ENCODE results near the gene S100A7. TPM values are rescaled to one million over a fixed set of nuclear protein-coding genes. Genes with fewer than 3 reads are reported as not detected.

The S100A7 gene
- total and polyA plus RNA-seq, 2 donors (not counting 1 experiment from before 2014, with no cell fraction given): not detected

DNA sequence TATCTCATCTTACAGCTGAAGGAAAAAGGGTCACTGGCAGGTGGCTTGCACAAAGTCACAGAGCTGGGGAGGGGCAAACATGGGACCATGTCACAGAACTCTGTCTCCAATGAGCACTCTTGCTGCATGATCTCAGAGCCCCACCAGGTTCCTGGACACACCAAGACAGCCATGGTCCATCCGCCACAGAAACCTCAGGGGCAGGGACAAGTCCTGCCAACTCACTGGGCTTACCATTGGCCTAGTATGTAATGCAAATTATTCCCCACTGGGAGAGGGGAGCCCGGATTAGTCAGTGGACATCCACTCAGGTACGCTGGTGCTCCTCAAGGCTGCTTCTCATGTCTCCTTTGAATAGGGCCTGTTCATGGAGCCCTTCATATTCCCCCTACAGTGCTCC, 29.9 kb downstream of the S100A7 start:
- Histone ChIP-seq H3K9me3 (ENCODE audit: control insufficient read depth, insufficient read depth, low read depth, low read length) (no peaks in the 10 kb centered on the region), H3K9ac (ENCODE audit: insufficient read depth, low read length) (no peak overlapping the region), H3K4me1 (ENCODE audit: control insufficient read depth, extremely low read depth, insufficient read depth, low read length) (no peaks in the 10 kb centered on the region), H3K4me3 (replicated peaks in 1 of 4; ENCODE audit: control extremely low read depth in 1 of 4, insufficient read depth in 1 of 4, low read depth in 3 of 4, low read length in 4 of 4) (no peak overlapping the region), H3K27me3 (ENCODE audit: control insufficient read depth, insufficient read depth, low read length) (no peaks in the 10 kb centered on the region), H3K79me2 (ENCODE audit: control insufficient read depth, insufficient read depth, low read length) (no peaks in the 10 kb centered on the region), H4K20me1 (ENCODE audit: control insufficient read depth, extremely low read depth, insufficient read depth, low read length) (no peaks in the 10 kb centered on the region), H3K4me2 (ENCODE audit: extremely low read depth, insufficient read depth, low read length) (no peak overlapping the region), H3K36me3 (ENCODE audit: control insufficient read depth, insufficient read depth, low read length) (no peaks in the 10 kb centered on the region), H2AFZ (ENCODE audit: low read length) (no peak overlapping the region), H3K27ac (ENCODE audit: insufficient read depth, low read length) (no peak overlapping the region)
- DNase-seq (ENCODE audit: low read depth in 2 of 2): no peak
- TF ChIP-seq CTCF (conservative IDR thresholded peaks at IDR 0.05 in 1 of 2, IDR thresholded peaks at IDR 0.05 in 1 of 2; ENCODE audit: low read depth in 1 of 2, low read length in 2 of 2) (no peak), EZH2 (IDR thresholded peaks at IDR 0.05; ENCODE audit: low read length, missing control alignments) (no peak)

DNA sequence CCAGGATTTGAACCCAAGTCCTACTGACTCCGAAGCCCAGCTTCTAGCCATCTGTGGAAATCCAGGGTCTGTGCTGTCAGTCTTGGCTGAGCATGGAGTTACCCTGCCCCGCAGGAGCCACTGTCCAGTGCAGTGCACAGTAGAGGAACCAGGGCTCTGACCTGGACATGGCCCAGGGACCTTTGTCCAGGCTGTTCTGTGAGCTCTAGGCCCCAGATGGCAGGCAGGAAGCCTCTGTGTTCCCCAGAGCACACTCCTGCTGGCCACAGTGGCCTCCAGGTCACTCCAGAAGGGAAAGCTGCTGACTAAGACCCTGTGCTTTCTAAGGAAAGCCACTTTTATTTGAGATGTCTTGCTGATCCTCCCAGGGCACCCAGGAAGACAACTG, 30.3 kb downstream of the S100A7 start:
- no peak overlapping the region for H2AFZ ChIP-seq (ENCODE audit: low read length)
- no peak overlapping the region for H3K27ac ChIP-seq (ENCODE audit: insufficient read depth, low read length)
- no peak for DNase-seq (ENCODE audit: low read depth in 2 of 2)
- H4K20me1 ChIP-seq (ENCODE audit: control insufficient read depth, extremely low read depth, insufficient read depth, low read length): no peaks in the 10 kb centered on the region
- H3K9ac ChIP-seq (ENCODE audit: insufficient read depth, low read length): no peak overlapping the region
- H3K4me2 ChIP-seq (ENCODE audit: extremely low read depth, insufficient read depth, low read length): no peak overlapping the region
- no peaks in the 10 kb centered on the region for H3K4me1 ChIP-seq (ENCODE audit: control insufficient read depth, extremely low read depth, insufficient read depth, low read length)
- no peak overlapping the region for H3K4me3 ChIP-seq (replicated peaks in 1 of 4; ENCODE audit: control extremely low read depth in 1 of 4, insufficient read depth in 1 of 4, low read depth in 3 of 4, low read length in 4 of 4)
- no peaks in the 10 kb centered on the region for H3K9me3 ChIP-seq (ENCODE audit: control insufficient read depth, insufficient read depth, low read depth, low read length)
- no peaks in the 10 kb centered on the region for H3K27me3 ChIP-seq (ENCODE audit: control insufficient read depth, insufficient read depth, low read length)
- TF ChIP-seq EZH2 (IDR thresholded peaks at IDR 0.05; ENCODE audit: low read length, missing control alignments): no peak
- TF ChIP-seq CTCF (conservative IDR thresholded peaks at IDR 0.05 in 1 of 2, IDR thresholded peaks at IDR 0.05 in 1 of 2; ENCODE audit: low read depth in 1 of 2, low read length in 2 of 2): no peak
- no peaks in the 10 kb centered on the region for H3K79me2 ChIP-seq (ENCODE audit: control insufficient read depth, insufficient read depth, low read length)
- H3K36me3 ChIP-seq (ENCODE audit: control insufficient read depth, insufficient read depth, low read length): no peaks in the 10 kb centered on the region

DNA sequence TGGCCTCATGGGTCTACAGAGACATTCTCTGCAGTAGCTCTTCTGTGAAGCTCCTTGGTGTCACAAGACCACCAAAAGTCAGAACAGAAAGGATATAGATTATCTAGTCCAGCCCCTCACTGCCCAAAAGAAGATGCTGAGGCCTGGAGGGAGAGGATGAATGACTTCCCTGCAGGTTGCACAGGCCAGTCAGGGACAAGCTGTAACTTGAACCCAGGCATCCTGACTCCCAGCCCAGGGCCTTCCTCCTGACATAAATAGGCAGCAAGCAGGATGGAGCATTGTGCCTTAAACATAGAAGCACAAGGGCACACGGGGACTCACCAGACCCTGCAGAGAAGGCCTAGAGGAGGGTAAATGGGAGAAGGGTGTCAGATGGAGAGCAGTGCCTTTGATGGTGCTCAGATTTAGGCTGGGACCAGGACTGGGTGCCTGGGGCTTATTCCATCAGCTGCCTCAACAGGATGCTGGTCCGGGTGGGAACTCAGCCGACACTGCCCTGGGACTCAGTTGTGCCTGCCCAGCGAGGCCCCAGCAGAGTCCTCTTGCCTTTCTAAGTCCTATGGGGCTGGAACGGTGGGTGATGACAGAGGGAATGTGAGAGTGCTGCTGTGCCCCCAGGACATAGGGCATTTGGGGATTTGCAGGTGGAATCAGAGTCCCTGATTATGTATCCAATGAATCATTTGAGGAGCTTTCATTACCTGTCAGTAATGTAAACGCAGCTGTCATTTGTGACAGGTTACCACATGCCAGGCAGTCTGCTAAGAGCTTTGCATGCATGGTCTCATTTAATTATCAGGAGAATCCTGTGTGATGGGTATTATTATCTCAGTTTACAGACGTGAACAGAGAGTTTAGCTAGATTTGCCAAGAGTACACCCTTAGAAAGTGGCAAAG, 30.9 kb downstream of the S100A7 start:
- DNase-seq (ENCODE audit: low read depth in 2 of 2): no peak
- no peak for TF ChIP-seq CTCF (conservative IDR thresholded peaks at IDR 0.05 in 1 of 2, IDR thresholded peaks at IDR 0.05 in 1 of 2; ENCODE audit: low read depth in 1 of 2, low read length in 2 of 2)
- no peak for TF ChIP-seq EZH2 (IDR thresholded peaks at IDR 0.05; ENCODE audit: low read length, missing control alignments)
- Histone ChIP-seq H3K9me3 (ENCODE audit: control insufficient read depth, insufficient read depth, low read depth, low read length) (no peaks in the 10 kb centered on the region), H3K79me2 (ENCODE audit: control insufficient read depth, insufficient read depth, low read length) (no peaks in the 10 kb centered on the region), H3K36me3 (ENCODE audit: control insufficient read depth, insufficient read depth, low read length) (no peaks in the 10 kb centered on the region), H3K9ac (ENCODE audit: insufficient read depth, low read length) (no peak overlapping the region), H3K4me2 (ENCODE audit: extremely low read depth, insufficient read depth, low read length) (no peak overlapping the region), H3K27ac (ENCODE audit: insufficient read depth, low read length) (no peak overlapping the region), H3K4me1 (ENCODE audit: control insufficient read depth, extremely low read depth, insufficient read depth, low read length) (no peaks in the 10 kb centered on the region), H3K4me3 (replicated peaks in 1 of 4; ENCODE audit: control extremely low read depth in 1 of 4, insufficient read depth in 1 of 4, low read depth in 3 of 4, low read length in 4 of 4) (no peak overlapping the region), H4K20me1 (ENCODE audit: control insufficient read depth, extremely low read depth, insufficient read depth, low read length) (no peaks in the 10 kb centered on the region), H3K27me3 (ENCODE audit: control insufficient read depth, insufficient read depth, low read length) (no peaks in the 10 kb centered on the region), H2AFZ (ENCODE audit: low read length) (no peak overlapping the region)
